GOT3 (cell line): ENCODE results near the gene ATPAF2.

Experiments
- DNase-seq: peaks from one replicate; lab custom pipeline; 2025; ENCODE audit warnings: mixed read lengths; lab: John Stamatoyannopoulos, UW

The ATPAF2 gene

DNA sequence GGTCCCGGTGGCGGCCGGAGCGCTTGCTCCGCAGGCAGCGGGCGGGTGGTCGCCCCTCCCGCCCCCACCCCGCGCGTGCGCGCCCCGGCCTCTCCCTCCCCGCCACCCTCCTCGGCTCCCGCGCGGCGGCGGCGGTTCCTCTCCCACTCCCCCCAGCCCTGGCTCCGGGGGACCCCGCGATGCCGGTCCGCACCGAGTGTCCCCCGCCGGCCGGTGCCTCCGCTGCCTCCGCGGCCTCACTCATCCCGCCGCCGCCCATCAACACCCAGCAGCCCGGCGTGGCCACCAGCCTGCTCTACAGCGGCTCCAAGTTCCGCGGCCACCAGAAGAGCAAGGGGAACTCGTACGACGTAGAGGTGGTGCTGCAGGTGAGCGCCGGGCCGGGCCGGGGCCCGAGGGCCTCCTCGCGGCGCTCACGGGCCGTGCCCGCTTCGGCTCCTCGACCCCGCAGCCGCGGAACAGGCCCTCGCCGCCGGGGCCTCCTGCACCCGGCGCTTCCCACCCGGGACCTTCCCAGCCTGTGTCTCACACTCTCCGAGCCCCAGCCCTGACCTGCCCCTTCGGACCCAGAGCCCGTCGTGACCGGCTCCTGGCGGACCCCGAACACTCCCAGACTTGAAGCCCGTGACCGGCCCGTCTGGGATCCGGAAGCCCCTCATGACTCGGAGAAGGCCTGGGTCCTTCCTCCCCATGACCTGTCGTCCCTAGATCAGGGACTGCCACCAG is 730 bp upstream of the ATPAF2 start:
- DNase-seq, result no peak

DNA sequence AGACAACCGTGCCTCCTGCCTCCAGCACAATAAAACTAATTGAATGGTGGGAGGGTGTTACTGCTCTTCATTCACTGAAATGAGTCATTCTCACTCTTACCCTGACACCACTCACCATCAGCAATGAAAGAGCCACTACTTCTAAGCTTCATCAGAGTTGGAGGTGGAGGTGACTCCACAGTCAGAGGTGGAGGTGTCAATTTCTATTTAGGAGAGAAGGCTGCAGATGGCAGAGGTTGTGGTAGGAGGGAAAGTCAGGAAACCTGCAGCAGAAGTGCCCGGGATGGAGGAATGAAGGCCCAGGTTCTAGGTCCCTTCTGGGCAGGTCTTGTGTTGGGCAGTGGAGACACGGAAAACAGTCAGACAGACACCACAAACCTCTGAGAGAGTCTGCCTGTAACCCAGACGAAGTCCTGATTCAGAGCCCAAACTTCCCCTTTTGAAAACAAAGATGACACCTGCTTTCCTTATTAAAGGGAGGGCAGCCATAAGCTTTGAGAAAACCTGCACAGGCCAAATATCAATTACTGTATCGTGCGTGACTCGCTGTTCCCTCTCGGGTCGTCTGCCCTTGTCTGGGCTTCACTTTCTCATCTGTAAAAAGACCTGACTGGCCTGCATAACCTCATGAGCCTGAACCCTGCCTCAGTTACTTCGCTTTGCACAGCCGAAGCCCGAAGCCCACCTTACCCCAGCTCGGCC is 668 bp downstream of the ATPAF2 start:
- no peak for DNase-seq

DNA sequence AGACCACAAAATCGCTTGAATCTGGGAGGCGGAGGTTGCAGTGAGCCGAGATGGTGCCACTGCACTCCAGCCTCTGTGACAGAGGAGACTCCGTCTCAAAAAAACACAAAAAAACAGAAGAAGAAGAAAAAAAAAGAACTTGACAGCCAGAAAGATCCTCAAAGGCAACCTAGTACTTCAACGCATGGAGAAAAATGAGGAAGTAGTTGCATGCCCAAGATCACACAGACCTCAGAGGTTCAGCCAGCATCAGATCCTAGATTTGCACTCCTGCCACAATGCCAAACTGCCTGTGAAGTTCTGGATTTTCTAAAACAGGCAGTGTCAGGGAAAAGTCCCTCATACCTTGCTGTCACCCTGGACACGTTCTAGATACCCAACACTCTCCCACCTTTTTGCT is 1.5 kb downstream of the ATPAF2 start:
- no peak for DNase-seq

DNA sequence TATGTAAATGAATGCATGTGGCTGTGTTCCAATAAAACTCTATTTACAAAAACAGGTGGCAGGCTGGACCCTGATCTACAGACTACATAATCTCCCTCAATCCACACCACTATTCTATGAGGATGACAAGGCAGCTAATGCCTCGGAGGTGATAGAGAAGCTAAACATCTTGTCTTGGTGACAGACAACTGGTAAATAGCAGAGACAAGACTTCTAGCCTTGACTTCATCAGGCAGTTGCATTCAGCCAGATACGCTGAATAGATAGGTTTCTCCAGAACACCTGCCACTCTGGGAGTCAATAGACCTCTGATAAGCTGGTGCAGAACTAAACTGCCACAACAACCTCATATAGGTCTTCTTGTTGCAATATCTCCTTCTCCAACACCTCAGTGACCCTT is 3.3 kb downstream of the ATPAF2 start:
- no peak for DNase-seq

DNA sequence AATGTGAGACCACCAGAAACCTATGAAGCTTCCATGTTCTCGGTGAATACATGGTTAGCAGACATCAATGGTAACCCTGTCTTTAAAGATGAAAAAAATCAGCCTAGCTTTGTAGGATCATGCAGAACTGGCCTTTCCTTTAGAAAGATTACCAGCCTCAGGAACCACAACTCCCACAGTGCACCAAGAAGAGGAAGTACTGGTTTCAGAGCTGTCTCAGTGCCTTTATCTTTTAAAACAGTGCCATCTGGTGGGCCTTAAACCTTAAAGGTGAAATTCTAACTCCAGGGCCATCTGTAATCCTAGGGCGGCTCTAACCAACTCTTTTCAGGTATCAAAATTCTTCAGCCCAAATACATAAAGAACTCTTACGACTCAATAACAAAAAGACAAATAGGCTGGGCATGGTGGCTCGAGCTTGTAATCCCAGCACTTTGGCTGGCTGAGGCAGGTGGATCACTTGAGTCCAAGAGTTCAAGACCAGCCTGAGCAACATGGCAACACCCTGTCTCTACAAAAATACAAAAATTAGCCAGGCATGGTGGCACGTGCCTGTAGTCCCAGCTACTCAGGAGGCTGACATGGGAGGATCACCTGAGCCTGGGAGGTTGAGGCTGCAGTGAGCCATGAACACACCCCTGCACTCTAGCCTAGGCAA is 5.4 kb downstream of the ATPAF2 start:
- DNase-seq, result peak; percentile 4

DNA sequence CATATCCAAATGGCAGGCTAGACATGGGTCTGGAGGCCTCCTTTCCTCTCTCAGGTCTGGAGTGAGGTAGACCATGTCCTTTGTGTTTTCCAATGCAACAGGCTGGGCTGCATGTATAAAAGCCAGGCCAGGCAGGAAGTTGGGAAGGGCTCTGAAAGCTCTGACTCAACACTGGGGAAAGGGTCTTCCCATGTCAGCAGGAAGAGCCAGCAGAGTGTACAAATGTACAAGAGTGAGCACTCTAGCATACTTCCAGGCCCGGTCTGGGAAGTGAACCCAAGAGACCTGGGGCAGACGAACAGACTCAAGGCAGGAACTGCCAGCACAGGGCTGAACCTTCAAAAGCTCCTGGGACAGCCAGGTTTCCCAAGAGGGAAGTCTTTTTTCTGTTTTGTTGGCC is 7.0 kb downstream of the ATPAF2 start:
- no peak for DNase-seq

DNA sequence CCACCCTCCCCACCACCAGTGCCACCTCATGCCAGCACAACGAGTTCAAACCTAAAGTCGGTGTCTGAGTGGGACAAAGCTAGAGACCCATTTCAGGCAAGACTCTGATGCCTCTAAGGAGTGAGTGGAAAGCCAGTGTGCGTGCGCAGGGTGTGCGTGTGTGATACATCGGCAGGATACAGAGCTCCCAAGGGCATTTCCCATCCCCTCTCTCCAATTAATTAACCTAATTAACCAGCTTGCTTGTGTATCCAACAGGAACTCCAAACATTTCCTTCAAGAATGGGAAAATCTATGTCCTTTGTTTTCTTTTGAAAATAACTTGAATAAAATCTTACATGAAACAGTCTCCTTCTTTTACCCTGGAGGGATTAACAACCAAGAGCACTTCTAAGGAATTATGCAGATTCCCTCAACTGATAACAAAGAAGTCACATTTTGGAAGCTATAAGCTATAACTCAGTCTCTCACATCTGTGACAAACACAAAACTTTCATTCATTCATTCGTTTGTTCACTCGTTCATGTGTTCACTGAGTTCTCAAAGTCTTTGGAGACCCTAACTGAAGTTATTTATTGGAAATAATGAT is 9.9 kb downstream of the ATPAF2 start:
- no peak for DNase-seq

DNA sequence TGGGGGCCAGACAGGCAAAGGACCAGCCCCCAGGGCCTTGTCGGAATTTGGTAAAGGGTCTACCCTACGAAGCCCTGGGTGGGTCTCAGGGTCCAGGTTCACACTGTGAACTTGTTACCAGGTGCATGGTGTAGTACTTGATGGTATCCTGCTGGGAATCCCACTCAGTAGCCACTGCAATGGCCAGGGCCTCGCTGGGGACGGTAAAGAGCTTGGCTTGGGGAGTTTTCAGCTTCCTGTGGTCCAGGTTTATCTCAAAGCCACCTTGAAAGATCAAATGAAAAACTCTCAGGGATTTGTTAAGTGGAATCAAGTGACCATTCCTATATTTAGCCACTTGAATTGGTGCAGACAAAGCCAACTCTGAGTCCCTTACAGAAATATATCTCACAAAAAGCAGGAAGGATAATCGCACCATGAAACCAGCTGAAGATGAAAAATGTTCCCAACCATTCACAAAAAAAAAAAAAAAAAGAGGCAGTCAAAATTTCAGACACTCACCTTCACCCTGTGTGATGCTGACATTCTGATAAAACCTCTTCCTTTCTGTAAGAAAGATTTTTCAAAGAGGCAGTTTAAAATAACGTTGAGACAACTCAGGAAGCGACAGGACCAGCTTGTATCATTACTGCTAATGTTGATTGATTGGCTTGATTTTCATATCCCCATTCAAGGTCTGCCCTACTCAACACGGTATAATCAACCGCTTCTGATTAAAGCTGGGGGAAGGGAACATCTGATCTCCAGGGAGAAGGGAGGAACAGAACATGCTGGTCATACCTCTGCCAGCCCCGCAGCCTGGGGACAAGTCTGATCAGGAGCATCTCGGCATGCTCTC is 10.6 kb downstream of the ATPAF2 start:
- DNase-seq, result no peak

DNA sequence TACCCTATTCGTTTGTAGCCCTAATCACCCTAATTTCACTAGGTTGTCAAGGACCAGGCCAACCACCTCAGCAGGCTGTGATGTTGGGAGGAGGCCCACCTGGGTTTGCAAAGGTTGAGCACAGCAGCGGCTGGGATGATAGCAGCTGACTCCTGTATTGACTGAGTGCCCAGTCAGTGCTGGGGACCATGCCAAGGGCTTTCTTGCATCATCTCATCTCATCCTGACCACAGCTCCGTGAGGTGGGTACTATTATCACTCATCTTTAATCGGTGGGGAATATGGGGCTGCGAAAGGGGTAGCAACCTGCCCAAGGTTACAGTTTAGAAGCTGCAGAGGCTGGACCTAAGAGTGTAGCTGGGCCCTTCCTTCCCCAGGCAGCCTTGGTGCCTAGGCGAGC is 11.7 kb downstream of the ATPAF2 start:
- no peak for DNase-seq

DNA sequence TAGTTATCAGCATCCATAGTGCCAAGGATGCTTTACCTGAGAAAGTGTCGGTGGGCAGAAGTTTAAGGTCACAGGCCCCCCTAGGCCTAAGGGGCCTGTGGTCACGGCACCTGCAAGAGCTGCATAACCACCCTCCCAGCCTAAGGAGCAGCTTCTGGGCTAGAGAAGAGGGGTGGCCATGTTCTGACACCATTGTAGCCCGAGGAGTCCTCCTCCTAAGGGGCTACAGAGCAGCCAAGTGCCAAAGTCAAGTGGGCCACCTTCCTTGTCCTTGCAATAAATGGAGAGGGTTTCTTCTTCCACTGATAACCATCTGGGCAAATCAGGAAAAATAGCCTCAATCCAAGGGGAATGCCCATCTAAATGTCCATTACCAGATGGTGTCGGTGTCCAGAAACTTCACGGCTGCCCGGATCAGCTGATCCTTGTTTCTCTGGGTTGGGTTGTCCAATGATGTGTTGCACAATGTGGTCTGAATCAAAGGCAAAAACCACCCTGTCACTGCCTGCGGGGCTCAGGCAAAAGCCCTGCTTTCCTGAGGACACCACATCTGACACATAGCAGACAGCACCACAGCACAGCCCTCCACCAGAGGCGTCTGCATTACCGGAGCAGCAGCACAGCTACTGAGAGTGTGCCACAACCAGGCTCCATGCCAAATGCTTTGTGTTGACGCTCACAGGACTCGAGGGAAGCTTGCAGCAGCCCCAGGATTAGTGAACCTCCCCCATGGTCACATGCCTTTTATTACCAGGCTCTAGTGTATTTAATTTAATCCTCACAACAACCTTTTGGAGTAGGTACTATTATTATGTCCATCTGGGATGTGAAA is 12.8 kb downstream of the ATPAF2 start:
- DNase-seq, result peak; percentile 27

DNA sequence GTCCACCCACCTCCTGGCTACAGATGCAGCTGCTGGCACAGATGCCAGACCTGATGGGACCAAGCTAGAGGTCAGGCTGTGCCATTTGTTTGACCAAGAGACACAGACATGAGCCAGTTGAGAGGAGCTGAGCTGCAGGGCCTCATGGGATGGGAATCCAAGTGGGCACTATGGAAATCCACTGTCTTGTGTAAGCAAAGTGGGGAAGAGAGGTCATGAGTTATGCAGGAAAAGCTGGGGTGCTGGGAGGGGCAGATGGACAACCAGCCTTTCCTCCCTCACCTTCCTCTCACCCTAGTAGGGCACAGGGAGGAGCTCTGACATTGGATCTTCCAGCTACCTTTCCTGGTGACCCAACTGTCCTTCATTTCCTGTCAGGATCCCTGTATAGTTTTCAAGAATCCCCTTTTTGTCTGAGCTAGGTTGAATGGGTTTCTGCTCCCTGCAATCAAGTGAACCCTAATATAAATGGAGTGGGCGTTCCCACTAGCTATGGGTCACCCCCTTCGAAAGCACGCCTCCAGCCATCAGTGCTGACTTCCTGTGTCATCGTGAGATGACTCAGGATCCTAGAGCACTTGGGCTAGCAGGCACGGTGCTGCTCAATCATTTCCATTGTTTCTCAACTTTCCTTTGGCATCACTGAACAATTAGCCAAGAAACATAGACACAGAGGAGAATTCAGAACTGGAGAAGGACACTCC is 13.6 kb downstream of the ATPAF2 start:
- no peak for DNase-seq

DNA sequence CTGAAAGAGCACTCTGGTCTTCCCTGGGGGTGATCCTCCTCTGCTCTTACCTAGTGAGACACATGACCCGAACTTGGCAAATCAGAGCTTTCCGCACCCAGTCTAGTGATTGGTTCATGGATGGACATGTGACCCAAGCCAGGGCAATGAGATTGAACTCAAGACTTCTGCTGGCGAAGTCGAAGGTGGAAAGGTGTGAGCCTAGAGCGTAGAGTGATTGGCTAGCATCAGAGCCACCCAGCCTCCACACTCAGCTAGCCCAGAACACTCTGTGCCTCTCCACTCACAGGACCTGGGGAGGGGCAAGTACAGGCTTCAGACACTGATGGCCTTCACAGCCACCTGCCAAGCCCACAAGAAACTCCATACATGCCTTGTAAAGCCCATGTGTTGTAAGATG is 17.6 kb downstream of the ATPAF2 start:
- no peak for DNase-seq

DNA sequence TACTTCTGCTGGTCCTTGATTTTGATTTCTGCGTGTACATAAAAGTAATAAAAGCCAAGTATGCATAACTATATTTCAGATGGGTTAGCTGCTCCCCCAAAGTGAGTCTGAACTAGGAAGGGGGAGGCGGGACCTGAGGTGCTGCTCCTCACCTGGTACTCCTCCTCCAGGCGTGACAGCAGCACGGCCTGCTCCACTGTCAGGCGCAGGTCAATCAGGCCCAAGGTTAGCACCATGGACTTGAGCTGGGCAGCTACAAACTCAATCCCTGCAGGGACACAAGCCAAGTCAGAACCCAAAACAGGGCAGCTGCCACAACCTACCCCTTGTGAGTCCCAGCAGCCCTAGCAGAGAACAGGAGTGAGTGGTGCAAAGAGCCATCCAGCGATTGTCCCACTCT is 18.0 kb downstream of the ATPAF2 start:
- DNase-seq, result no peak

DNA sequence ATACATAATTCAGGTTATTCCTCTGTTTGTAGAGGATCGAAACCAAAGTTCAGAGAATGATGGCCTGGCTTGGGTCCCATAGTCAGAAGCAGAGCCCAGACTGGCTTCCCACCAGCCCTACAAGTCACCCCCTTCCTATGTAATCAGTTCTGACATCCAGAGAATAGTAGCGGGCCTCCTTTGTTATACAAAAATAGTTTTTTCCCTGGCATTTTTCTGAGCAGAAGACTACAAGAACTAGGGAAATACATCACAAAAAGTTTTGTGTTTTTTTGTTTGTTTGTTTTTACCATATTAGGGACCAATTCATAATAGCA is 19.2 kb downstream of the ATPAF2 start:
- no peak for DNase-seq

DNA sequence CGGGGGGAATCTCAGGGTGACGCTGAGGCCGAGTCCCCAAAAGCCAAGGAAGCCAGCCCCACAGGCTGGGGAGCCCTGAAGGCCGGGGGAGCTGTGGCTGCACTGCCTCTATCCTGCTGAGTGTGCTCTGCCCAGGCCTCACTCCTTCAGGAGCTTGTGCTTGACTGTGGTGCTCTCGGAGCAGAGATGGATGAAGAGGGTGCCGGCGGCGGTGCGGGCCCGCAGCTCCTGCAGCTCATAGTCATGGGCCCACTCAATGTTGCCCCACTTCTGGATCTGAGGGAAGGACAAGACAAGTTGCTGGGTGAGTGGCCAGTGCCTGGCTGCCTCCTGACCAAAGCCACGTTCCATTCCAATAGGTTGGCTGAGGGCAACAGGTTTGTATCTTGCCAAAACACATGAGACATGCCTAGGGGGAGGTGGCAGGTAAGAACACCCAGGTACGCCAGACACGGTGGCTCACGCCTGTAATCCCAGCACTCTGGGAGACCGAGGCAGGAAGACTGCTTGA is 20.5 kb downstream of the ATPAF2 start:
- DNase-seq, result no peak

DNA sequence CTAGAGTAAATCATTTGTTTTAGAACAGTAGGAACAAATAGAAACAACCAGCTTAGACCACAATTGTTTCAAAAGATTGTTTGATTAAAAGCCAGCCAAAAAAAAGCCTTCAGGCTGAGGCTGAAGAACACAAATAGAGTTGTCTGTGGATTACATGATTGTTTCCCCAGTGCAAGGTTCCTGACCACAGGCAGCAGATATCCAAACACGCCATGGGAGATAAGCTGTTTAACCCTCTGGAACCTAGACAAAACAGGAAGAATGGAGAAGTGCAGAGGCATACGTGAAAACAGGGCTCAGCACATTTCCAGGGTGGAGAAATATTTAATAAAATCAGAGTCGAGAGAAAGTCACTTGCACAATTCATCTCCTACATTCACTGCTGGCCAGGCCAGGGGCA is 21.0 kb downstream of the ATPAF2 start:
- DNase-seq, result no peak

DNA sequence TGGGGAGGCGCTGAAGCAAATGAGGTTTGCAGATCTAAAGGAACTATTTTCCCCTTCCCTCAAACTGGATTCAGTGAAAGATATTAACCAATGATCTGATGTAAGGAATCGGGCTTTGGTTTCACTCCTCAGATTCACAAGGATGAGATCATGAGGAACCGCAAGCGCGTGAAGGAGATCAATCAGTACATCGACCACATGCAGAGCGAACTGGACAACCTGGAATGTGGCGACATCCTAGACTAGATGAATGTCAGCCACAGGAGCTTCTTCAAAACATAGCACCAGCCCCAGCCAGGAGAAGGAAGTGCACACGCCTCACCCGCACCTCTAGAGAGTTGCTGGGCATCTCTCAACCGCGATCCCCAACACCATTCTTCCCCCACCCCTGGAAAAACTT is 22.5 kb downstream of the ATPAF2 start:
- DNase-seq, result no peak

DNA sequence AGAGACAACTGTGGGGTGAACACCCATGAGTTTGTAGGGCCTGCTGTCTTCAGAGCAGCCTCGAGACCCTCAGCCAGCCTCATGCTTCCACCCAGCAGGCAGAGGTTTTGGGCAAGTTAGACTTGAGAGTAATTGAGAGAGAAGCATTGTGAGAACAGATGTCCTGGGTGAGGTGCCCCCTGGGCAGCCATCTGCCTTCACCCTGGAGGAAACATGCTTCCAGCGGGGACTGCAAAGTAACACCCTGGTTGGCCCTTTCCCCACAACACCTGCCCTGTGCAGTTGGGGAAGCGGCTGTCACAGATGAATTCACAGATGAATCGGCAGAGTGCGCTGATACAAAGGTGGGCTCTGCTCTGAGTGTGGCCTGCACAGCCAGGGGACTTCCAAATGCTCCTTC is 23.4 kb downstream of the ATPAF2 start:
- no peak for DNase-seq

DNA sequence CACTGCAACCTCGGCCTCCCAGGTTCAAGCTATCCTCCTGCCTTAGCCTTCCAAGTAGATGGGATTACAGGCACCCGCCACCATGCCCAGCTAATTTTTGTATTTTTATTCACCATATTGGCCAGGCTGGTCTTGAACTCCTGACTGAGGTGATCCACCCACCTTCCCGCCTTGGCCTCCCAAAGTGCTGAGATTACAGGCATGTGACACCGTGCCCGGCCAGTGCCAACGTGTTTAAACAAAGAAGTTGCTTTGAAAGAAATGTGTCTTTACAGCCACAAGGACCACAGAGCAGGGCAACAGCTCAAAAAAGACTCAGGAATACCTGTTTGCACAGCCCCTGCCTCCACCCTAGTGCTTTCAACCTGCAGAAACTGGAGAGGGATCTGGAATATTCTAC is 25.0 kb downstream of the ATPAF2 start:
- DNase-seq, result no peak

DNA sequence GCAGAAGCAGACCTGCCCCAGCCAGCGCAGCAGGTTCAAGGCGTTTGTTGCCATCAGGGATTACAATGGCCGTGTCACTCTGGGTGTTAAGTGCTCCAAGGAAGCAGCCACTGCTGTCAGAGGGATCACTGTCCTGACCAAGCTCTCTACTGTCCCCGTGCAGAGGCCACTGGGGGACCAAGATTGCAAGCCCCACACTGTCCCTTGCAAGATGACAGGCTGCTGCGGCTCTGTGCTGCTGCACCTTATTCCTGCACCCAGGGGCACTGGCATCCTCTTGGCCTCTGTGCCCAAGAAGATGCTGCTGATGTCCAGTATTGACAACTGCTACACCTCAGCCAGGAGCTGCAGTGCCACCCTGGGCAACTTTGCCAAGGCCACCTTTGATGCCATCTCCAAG is 27.7 kb downstream of the ATPAF2 start:
- DNase-seq, result no peak
